GM21526 (cell line): Measurements from ENCODE around the gene SMARCC2.
A peak's percentile ranks its signal among the peaks of the same experiment; 100 is the strongest.

Experiments
- ATAC-seq: cut with Tn5 transposase; IDR thresholded peaks from one replicate; pipeline ENCODE4 v1.9.1; 2021; ENCODE audit warnings: moderate library complexity; ENCODE audit not compliant: unreplicated experiment, low FRiP score

SMARCC2 gene

GRCh38 chr12:56189099-56189917 lies at the start of gene SMARCC2:
Gene SMARCC2, minus strand, starts transcription at chr12:56189483. Its CDS starts 22 bp downstream, at chr12:56189461.
- ATAC-seq = peak; percentile 59

- ATAC-seq = no peak
Observed at GRCh38 chr12:56237552-56237951, 48.3 kb upstream of the SMARCC2 start.

GRCh38 chr12:56236985-56237384 lies 47.7 kb upstream of the SMARCC2 start:
- no peak for ATAC-seq

- no peak for ATAC-seq
Observed at GRCh38 chr12:56236091-56236490, 46.8 kb upstream of the SMARCC2 start.

GRCh38 chr12:56234746-56235436 lies 45.6 kb upstream of the SMARCC2 start:
- no peak for ATAC-seq

- ATAC-seq = no peak
Observed at GRCh38 chr12:56231184-56231582, 41.9 kb upstream of the SMARCC2 start.

- no peak for ATAC-seq
Observed at GRCh38 chr12:56230432-56231183, 41.3 kb upstream of the SMARCC2 start.

GRCh38 chr12:56229916-56230431 lies 40.7 kb upstream of the SMARCC2 start, which contains the start of gene SLC39A5:
Gene SLC39A5, plus strand, starts transcription at chr12:56230051. Its CDS starts 1,224 bp downstream, at chr12:56231275.
- no peak for ATAC-seq

GRCh38 chr12:56229082-56229481 lies 39.8 kb upstream of the SMARCC2 start:
- ATAC-seq = no peak

- ATAC-seq = no peak
Observed at GRCh38 chr12:56224954-56225353, 35.7 kb upstream of the SMARCC2 start.

- peak; percentile 68 for ATAC-seq
Observed at GRCh38 chr12:56224102-56224701, 34.9 kb upstream of the SMARCC2 start, which contains the start of gene NABP2. Gene NABP2, plus strand, starts transcription at chr12:56224342. Its CDS starts 515 bp downstream, at chr12:56224857.

GRCh38 chr12:56223571-56224101 lies 34.4 kb upstream of the SMARCC2 start:
- no peak for ATAC-seq

- ATAC-seq = no peak
Observed at GRCh38 chr12:56222531-56222895, 33.2 kb upstream of the SMARCC2 start.

- ATAC-seq = peak; percentile 64
Observed at GRCh38 chr12:56221757-56222530, 32.7 kb upstream of the SMARCC2 start, which contains the start of gene RNF41. Gene RNF41, minus strand, starts transcription at chr12:56221922. Its CDS starts 7,875 bp downstream, at chr12:56214047.

- ATAC-seq = peak; percentile 11
Observed at GRCh38 chr12:56221232-56221756, 32.0 kb upstream of the SMARCC2 start.

- no peak for ATAC-seq
Observed at GRCh38 chr12:56220611-56221231, 31.4 kb upstream of the SMARCC2 start.

- no peak for ATAC-seq
Observed at GRCh38 chr12:56219840-56220239, 30.6 kb upstream of the SMARCC2 start.

GRCh38 chr12:56216461-56216860 lies 27.2 kb upstream of the SMARCC2 start:
- ATAC-seq = no peak
